SK-N-SH treated with all-trans-retinoic acid at 6 μM for 48 hours (cell line): ENCODE measurements around the gene SLC12A7.

Experiments used
- ATAC-seq: fragments of 200-7000 bp; cut with Tn5 transposase; 3 replicates; pipeline ENCODE4 v1.9.1; 2020; ENCODE audit warnings: mild to moderate bottlenecking, moderate library complexity
- ARNTL ChIP-seq: fragments of 450-650 bp; formaldehyde crosslinking; IDR thresholded peaks from 2 replicates; pipeline ENCODE4 v1.5.0; 2020; ENCODE audit warnings: low read depth, mild to moderate bottlenecking, moderate library complexity, borderline replicate concordance
- BACH2 ChIP-seq: fragments of 250-450 bp; sonication (Bioruptor Pico); IDR thresholded peaks from 2 replicates; pipeline ENCODE4 v1.9.0; 2021; ENCODE audit warnings: mild to moderate bottlenecking, borderline replicate concordance
- CREB5 ChIP-seq: fragments of 250-450 bp; sonication (Bioruptor Pico); IDR thresholded peaks from 2 replicates; pipeline ENCODE4 v1.5.1; 2020; ENCODE audit warnings: low read depth, mild to moderate bottlenecking, moderate library complexity
- CSDC2 ChIP-seq: fragments of 250-450 bp; sonication (Bioruptor Pico); IDR thresholded peaks from 2 replicates; pipeline ENCODE4 v1.5.0; 2020; ENCODE audit warnings: mild to moderate bottlenecking, moderate library complexity
- CSRNP3 ChIP-seq: fragments of 250-450 bp; sonication (Bioruptor Pico); IDR thresholded peaks from 2 replicates; pipeline ENCODE4 v1.5.1; 2021; ENCODE audit warnings: mild to moderate bottlenecking, moderate library complexity
- ESRRG ChIP-seq: fragments of 250-450 bp; sonication (Bioruptor Pico); IDR thresholded peaks from 2 replicates; pipeline ENCODE4 v1.6.1; 2021; ENCODE audit warnings: mild to moderate bottlenecking
- ISL1 ChIP-seq: fragments of 250-450 bp; sonication (Bioruptor Pico); IDR thresholded peaks from 2 replicates; pipeline ENCODE4 v2.1.2; 2022; ENCODE audit warnings: mild to moderate bottlenecking, moderate library complexity
- OSR1 ChIP-seq: fragments of 250-450 bp; sonication (Bioruptor Pico); IDR thresholded peaks from 2 replicates; pipeline ENCODE4 v1.8.0; 2022; ENCODE audit warnings: moderate library complexity, mild to moderate bottlenecking, inconsistent platforms
- PATZ1 ChIP-seq: fragments of 250-450 bp; sonication (Bioruptor Pico); IDR thresholded peaks from 2 replicates; pipeline ENCODE4 v1.8.0; 2020; ENCODE audit warnings: mild to moderate bottlenecking, moderate library complexity, borderline replicate concordance
- PPARA ChIP-seq: fragments of 250-450 bp; sonication (Bioruptor Pico); IDR thresholded peaks from 2 replicates; pipeline ENCODE4 v1.5.0; 2020; ENCODE audit warnings: mild to moderate bottlenecking, borderline replicate concordance
- SNAI2 ChIP-seq: fragments of 250-450 bp; sonication (Bioruptor Pico); IDR thresholded peaks from 2 replicates; pipeline ENCODE4 v1.5.0; 2020; ENCODE audit warnings: mild to moderate bottlenecking, moderate library complexity
- TCF4 ChIP-seq: fragments of 250-450 bp; sonication (Bioruptor Pico); IDR thresholded peaks from 2 replicates; pipeline ENCODE4 v1.8.0; 2021; ENCODE audit warnings: mild to moderate bottlenecking, moderate library complexity, borderline replicate concordance
- TOX ChIP-seq: fragments of 250-450 bp; sonication (Bioruptor Pico); IDR thresholded peaks from 2 replicates; pipeline ENCODE4 v1.8.0; 2021; ENCODE audit warnings: mild to moderate bottlenecking, moderate library complexity, borderline replicate concordance
- TSHZ2 ChIP-seq: fragments of 250-450 bp; sonication (Bioruptor Pico); IDR thresholded peaks from 2 replicates; pipeline ENCODE4 v1.5.0; 2020; ENCODE audit warnings: mild to moderate bottlenecking, moderate library complexity
- ZC3H10 ChIP-seq: fragments of 250-450 bp; sonication (Bioruptor Pico); IDR thresholded peaks from 2 replicates; pipeline ENCODE4 v1.5.1; 2021; ENCODE audit warnings: mild to moderate bottlenecking, moderate library complexity
- ZFP3 ChIP-seq: fragments of 250-450 bp; sonication (Bioruptor Pico); IDR thresholded peaks from 2 replicates; pipeline ENCODE4 v1.5.0; 2020; ENCODE audit warnings: mild to moderate bottlenecking, moderate library complexity
- ZNF565 ChIP-seq: fragments of 450-650 bp; formaldehyde crosslinking; conservative IDR thresholded peaks from 2 replicates; pipeline ENCODE4 v1.5.0; 2020; ENCODE audit warnings: low read depth, mild to moderate bottlenecking, moderate library complexity

SLC12A7 gene

GRCh38 chr5:1005904-1006655 is 105.8 kb downstream of the SLC12A7 start (continued):
- no peak for TF ChIP-seq ARNTL
- TF ChIP-seq ESRRG (CRISPR knock-in tag), result no peak
- no peak for TF ChIP-seq ZNF565
- TF ChIP-seq ZFP3 (CRISPR knock-in tag), result no peak
- TF ChIP-seq ISL1 (CRISPR knock-in tag), result no peak
- no peak for TF ChIP-seq PPARA (CRISPR knock-in tag)
- TF ChIP-seq PATZ1 (CRISPR knock-in tag), result no peak

GRCh38 chr5:1005249-1005851 is 106.5 kb downstream of the SLC12A7 start:
- no peak for TF ChIP-seq CREB5 (CRISPR knock-in tag)
- no peak for TF ChIP-seq BACH2 (CRISPR knock-in tag)
- no peak for TF ChIP-seq PATZ1 (CRISPR knock-in tag)
- TF ChIP-seq ZNF565, result no peak
- no peak for TF ChIP-seq ZC3H10 (CRISPR knock-in tag)
- TF ChIP-seq SNAI2, result no peak
- TF ChIP-seq OSR1 (CRISPR knock-in tag), result no peak
- TF ChIP-seq TSHZ2, result no peak
- no peak for TF ChIP-seq TCF4 (CRISPR knock-in tag)
- TF ChIP-seq ESRRG (CRISPR knock-in tag), result no peak
- no peak for TF ChIP-seq CSDC2
- TF ChIP-seq TOX, result no peak
- no peak for TF ChIP-seq ISL1 (CRISPR knock-in tag)
- no peak for ATAC-seq

GRCh38 chr5:1004461-1005248 is 107.2 kb downstream of the SLC12A7 start:
- TF ChIP-seq CSRNP3 (CRISPR knock-in tag) (no peak), ISL1 (CRISPR knock-in tag) (no peak), TSHZ2 (no peak), PATZ1 (CRISPR knock-in tag) (no peak), ARNTL (no peak)
- ATAC-seq, result peak; percentile 50
